Uterus (tissue), 4 donors: ENCODE data around the gene ABCC11. TPM values are rescaled to one million over a fixed set of nuclear protein-coding genes. Genes with fewer than 3 reads are reported as not detected.

Experiments
- DNase-seq, 2 donors: peaks; one replicate each; pipeline ENCODE4 v3.0.0-alpha.2; 2019 to 2020
- H3K27ac ChIP-seq, 2 donors: fragments of 200-600 bp; sonication (generic); 1 replicate in 1 of 2; 2 replicates in 1 of 2; pipeline ENCODE4 v1.5.1; 2016 to 2018
- H3K27me3 ChIP-seq, 2 donors: fragments of 200-600 bp; sonication (generic); one replicate each; pipeline ENCODE4 v1.5.1; 2018 to 2019; ENCODE audit warnings: control low read depth in 1 of 2
- H3K36me3 ChIP-seq, 2 donors: fragments of 200-600 bp; sonication (generic); one replicate each; pipeline ENCODE4 v1.5.1; 2019; ENCODE audit warnings: control low read depth in 1 of 2
- H3K4me1 ChIP-seq, 2 donors: fragments of 200-600 bp; sonication (generic); one replicate each; pipeline ENCODE4 v1.5.1; 2018 to 2019; ENCODE audit warnings: control low read depth in 1 of 2
- H3K4me3 ChIP-seq, 2 donors: fragments of 200-600 bp; sonication (generic); 1 replicate in 1 of 2; 2 replicates in 1 of 2; pipeline ENCODE4 v1.5.1; 2018 to 2019; ENCODE audit warnings: mild to moderate bottlenecking in 1 of 2
- H3K9me3 ChIP-seq, 2 donors: fragments of 200-600 bp; sonication (generic); one replicate each; pipeline ENCODE4 v1.5.1; 2019; ENCODE audit warnings: control low read depth in 1 of 2
- POLR2A ChIP-seq, 2 donors: fragments of 450-650 bp; IDR thresholded peaks; one replicate each; pipeline ENCODE4 v1.6.1; 2016; ENCODE audit warnings: antibody characterized with exemption in 2 of 2, mild to moderate bottlenecking in 1 of 2, moderate library complexity in 1 of 2
- intact Hi-C: fragments of 100-400 bp; cut with DNase I; formaldehyde crosslinking; loops from one replicate; pipeline ENCODE4 v1.15.1; 2023; ENCODE audit warnings: low total_unique reads
- total RNA-seq, 4 donors: library from RNA; depleted of rRNA in 3 of 4; stranded (reverse); fragments of >200 nt in 3 of 4; gene quantifications; one replicate each; pipeline versions ENCODE4 v1.1.0 to v1.2.4, GENCODE V29; 2014 to 2023
- TF ChIP-seq, protein P1 (sequence below), 4 experiments: fragments of 200-600 bp in 2 of 4; fragments of 450-650 bp in 2 of 4; sonication (generic) in 2 of 4; IDR thresholded peaks; one replicate each; pipeline ENCODE4 v1.5.1; 2016 to 2019; ENCODE audit warnings: antibody characterized with exemption in 4 of 4, mild to moderate bottlenecking in 2 of 4, moderate library complexity in 1 of 4
- donor health status: DM: yes; HTN: yes; CAD: no.

Gene ABCC11
- total RNA-seq, 4 donors from 2014 or later: 0.48 TPM; not detected in 3

DNA sequence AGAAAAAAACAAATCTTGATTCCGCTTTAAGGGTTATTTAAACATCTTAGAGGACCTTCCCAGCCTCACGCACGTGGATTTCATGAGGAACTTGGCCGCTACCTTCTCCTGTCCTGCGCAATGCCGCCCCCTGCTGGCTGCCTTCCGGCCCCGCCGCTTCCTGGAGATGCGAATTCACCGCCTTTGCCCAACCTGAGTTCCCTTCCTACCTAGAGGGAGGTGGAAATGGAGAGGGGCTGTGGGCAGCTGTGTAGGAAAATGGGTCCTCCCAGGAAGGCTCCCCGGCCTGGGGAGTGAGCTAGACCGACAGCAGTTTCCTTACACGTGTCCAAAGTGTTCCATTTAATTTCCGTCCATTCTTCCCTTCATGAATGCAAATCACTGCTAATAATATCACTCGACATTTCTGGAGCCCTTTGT, 90.5 kb downstream of the ABCC11 start:
- Histone ChIP-seq H3K27me3 (no peaks in the 10 kb centered on the region), H3K4me3 (no peak overlapping the region), H3K4me1 (no peaks in the 10 kb centered on the region), H3K9me3 (no peaks in the 10 kb centered on the region), H3K36me3 (no peaks in the 10 kb centered on the region), H3K27ac (no peak overlapping the region)
- peak; percentile 45 to 62 for DNase-seq
- intact Hi-C loops: no loop called here
- TF ChIP-seq, protein P1, sequence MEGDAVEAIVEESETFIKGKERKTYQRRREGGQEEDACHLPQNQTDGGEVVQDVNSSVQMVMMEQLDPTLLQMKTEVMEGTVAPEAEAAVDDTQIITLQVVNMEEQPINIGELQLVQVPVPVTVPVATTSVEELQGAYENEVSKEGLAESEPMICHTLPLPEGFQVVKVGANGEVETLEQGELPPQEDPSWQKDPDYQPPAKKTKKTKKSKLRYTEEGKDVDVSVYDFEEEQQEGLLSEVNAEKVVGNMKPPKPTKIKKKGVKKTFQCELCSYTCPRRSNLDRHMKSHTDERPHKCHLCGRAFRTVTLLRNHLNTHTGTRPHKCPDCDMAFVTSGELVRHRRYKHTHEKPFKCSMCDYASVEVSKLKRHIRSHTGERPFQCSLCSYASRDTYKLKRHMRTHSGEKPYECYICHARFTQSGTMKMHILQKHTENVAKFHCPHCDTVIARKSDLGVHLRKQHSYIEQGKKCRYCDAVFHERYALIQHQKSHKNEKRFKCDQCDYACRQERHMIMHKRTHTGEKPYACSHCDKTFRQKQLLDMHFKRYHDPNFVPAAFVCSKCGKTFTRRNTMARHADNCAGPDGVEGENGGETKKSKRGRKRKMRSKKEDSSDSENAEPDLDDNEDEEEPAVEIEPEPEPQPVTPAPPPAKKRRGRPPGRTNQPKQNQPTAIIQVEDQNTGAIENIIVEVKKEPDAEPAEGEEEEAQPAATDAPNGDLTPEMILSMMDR (IDR thresholded peaks at IDR 0.05): peak; percentile 60 to 75 (median 70)
- no peak for TF ChIP-seq POLR2A (IDR thresholded peaks at IDR 0.05)

DNA sequence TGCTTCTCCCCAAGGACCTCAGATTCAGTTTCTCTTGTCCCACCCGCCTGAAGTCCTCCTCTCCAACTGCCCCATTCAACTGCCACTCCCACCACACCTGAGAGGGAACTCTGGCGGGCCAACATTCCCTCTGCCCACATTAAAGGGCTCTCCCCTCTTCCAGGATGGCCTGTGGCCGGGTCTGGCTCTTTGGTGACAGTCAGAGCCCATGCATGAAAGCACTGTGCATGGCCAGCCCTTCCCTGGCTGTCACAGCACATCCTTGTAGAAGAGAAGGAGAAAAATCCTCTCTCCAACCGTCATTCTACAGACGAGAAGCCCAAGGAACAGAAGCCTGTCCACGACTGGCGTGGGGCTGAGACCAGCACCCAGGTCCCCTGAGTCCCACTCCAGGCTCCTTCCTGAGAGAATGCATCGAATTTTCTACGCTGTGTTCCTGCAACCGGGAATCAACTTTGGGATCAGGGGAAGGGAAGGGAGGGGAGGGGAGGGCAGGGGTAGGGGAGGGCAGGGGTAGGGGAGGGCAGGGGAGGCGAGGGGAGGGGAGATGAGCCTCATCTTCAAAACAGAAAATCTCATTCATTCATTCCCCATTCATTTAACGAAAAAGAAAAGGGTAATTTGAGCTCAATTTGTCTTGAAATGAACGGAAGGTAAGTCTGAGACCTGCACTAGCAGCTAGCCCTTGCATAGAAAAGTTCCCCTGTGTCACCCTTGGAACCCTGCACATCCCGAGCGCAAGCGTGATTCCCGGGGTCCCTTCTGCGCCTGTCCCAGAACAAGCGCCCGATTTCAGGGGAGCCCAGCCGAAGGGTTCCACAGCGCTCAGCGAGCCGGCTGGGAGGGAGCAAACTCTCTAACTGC, 91.2 kb downstream of the ABCC11 start, which contains the start of gene ABCC12:
ABCC12 (minus strand) TSS at position 68 of the 864 bp plus-strand sequence. CDS start 9,569 bp downstream, outside the sequence.
- no peaks in the 10 kb centered on the region for H3K36me3 ChIP-seq
- H3K27ac ChIP-seq: no peak within 1 kb of the TSS
- H3K27me3 ChIP-seq: no peaks in the 10 kb centered on the region
- H3K4me3 ChIP-seq: no peak within 1 kb of the TSS
- TF ChIP-seq, protein P1 (IDR thresholded peaks at IDR 0.05): no peak
- no peak for TF ChIP-seq POLR2A (IDR thresholded peaks at IDR 0.05)
- no peak for DNase-seq
- intact Hi-C loops: no loop called here
- no peaks in the 10 kb centered on the region for H3K4me1 ChIP-seq
- no peaks in the 10 kb centered on the region for H3K9me3 ChIP-seq

DNA sequence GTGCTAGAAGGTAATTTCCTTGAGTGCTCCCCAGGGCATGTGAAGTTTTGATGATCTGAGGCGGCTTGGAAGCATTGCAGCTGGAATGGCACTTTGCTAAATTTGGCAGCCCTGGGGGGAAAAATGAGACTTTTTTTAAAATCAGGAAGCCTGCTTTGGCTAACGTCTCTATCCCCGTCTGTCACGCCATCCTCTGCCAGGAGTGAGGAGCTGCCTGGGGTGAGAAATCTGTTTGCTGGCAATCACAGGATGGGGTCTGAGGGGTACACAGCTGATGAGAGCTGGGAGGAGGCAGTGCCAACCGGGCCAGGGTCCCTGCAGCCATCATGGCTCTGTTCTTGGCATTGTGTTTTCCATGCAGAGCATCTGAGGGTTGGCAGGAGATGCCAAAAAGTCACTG, 93.6 kb downstream of the ABCC11 start:
- H3K36me3 ChIP-seq: no peaks in the 10 kb centered on the region
- H3K4me1 ChIP-seq: no peaks in the 10 kb centered on the region
- no peaks in the 10 kb centered on the region for H3K9me3 ChIP-seq
- TF ChIP-seq, protein P1 (IDR thresholded peaks at IDR 0.05): no peak
- no peak for TF ChIP-seq POLR2A (IDR thresholded peaks at IDR 0.05)
- no peak for DNase-seq
- no peak overlapping the region for H3K27ac ChIP-seq
- intact Hi-C loops: no loop called here
- no peak overlapping the region for H3K4me3 ChIP-seq
- H3K27me3 ChIP-seq: no peaks in the 10 kb centered on the region

DNA sequence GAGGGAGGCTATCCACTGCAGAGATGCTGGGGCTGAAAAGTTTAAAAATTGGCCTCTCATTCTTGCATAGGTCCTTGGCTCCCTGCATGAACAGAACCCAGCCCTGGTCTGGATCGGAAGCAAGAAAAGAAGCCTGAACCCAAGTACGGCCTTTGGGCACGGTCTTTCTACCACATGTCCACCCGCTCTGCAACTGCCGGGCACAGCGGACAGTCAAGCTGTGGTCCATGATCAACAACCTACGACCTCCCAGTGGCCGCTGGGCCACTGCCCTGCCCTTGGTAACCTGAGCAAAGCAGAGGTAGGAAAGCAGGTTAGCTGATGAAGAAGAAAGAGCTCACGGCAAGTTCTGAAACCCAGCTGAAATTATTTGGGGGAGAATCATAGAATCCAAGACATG, 95.1 kb downstream of the ABCC11 start:
- Histone ChIP-seq H3K27ac (no peak overlapping the region), H3K36me3 (no peaks in the 10 kb centered on the region), H3K27me3 (no peaks in the 10 kb centered on the region), H3K4me3 (no peak overlapping the region), H3K9me3 (no peaks in the 10 kb centered on the region), H3K4me1 (no peaks in the 10 kb centered on the region)
- intact Hi-C loops: no loop called here
- no peak for DNase-seq
- TF ChIP-seq, protein P1 (IDR thresholded peaks at IDR 0.05): no peak
- TF ChIP-seq POLR2A (IDR thresholded peaks at IDR 0.05): no peak

DNA sequence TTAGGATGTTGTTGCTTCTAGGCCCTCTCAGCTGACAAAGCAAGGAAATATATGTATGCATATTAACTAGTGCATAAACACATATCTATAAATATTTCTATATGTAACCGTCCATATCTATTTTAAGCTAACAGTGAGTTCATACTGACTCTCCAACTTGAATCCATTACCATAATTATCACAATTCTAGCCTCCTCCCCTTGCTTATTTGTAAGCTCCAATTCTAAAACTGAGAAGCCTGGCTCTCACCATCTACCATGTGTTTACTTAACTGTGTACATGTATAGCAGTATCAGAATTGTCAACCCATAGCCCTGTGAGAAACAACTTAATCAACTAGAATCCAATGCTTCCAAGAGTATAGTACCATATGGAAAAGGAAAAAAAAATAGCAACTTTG, 96.6 kb downstream of the ABCC11 start:
- no peaks in the 10 kb centered on the region for H3K36me3 ChIP-seq
- intact Hi-C loops: no loop called here
- no peak for TF ChIP-seq POLR2A (IDR thresholded peaks at IDR 0.05)
- TF ChIP-seq, protein P1 (IDR thresholded peaks at IDR 0.05): no peak
- no peak overlapping the region for H3K4me3 ChIP-seq
- DNase-seq: no peak
- no peak overlapping the region for H3K27ac ChIP-seq
- no peaks in the 10 kb centered on the region for H3K4me1 ChIP-seq
- H3K9me3 ChIP-seq: no peaks in the 10 kb centered on the region
- H3K27me3 ChIP-seq: no peaks in the 10 kb centered on the region
